ENCODE results near the gene TRIOBP. TPM values are rescaled to one million over a fixed set of nuclear protein-coding genes. Genes with fewer than 3 reads are reported as not detected.
A peak's percentile ranks its signal among the peaks of the same experiment; 100 is the strongest.

Gene TRIOBP
- total and polyA plus RNA-seq, 2 donors (not counting 1 experiment from before 2014, with no cell fraction given) = 32.9 to 131 TPM

GRCh38 chr22:37686002-37686982 is 10.6 kb upstream of the TRIOBP start, which contains the start of gene NOL12:
TSS of gene NOL12 (plus strand) at chr22:37686343. CDS start at chr22:37686393, 50 bp downstream.
- Histone ChIP-seq H3K4me3 (replicated peaks in 1 of 4; ENCODE audit: control extremely low read depth in 1 of 4, insufficient read depth in 1 of 4, low read depth in 3 of 4, low read length in 4 of 4) (peak within 1 kb of the TSS; percentile 69 to 94 (median 82)), H3K4me1 (ENCODE audit: control insufficient read depth, extremely low read depth, insufficient read depth, low read length) (peaks cover 3% of the 10 kb centered on the region), H3K36me3 (ENCODE audit: control insufficient read depth, insufficient read depth, low read length) (peaks cover 16% of the 10 kb centered on the region), H3K9me3 (ENCODE audit: control insufficient read depth, insufficient read depth, low read depth, low read length) (no peaks in the 10 kb centered on the region), H3K27ac (ENCODE audit: insufficient read depth, low read length) (peak within 1 kb of the TSS; percentile 86), H3K4me2 (ENCODE audit: extremely low read depth, insufficient read depth, low read length) (peak within 1 kb of the TSS; percentile 97), H3K27me3 (ENCODE audit: control insufficient read depth, insufficient read depth, low read length) (no peaks in the 10 kb centered on the region), H3K79me2 (ENCODE audit: control insufficient read depth, insufficient read depth, low read length) (peaks cover 14% of the 10 kb centered on the region), H4K20me1 (ENCODE audit: control insufficient read depth, extremely low read depth, insufficient read depth, low read length) (no peaks in the 10 kb centered on the region), H3K9ac (ENCODE audit: insufficient read depth, low read length) (peak within 1 kb of the TSS; percentile 90), H2AFZ (ENCODE audit: low read length) (peak within 1 kb of the TSS; percentile 89)
- peak; percentile 89 to 91 for DNase-seq (ENCODE audit: low read depth in 2 of 2)
- no peak for TF ChIP-seq CTCF (conservative IDR thresholded peaks at IDR 0.05 in 1 of 2, IDR thresholded peaks at IDR 0.05 in 1 of 2; ENCODE audit: low read depth in 1 of 2, low read length in 2 of 2)
- TF ChIP-seq EZH2 (IDR thresholded peaks at IDR 0.05; ENCODE audit: low read length, missing control alignments) = no peak

- Histone ChIP-seq H3K27me3 (ENCODE audit: control insufficient read depth, insufficient read depth, low read length) (no peaks in the 10 kb centered on the region), H3K4me2 (ENCODE audit: extremely low read depth, insufficient read depth, low read length) (no peak overlapping the region), H3K27ac (ENCODE audit: insufficient read depth, low read length) (no peak overlapping the region), H3K9me3 (ENCODE audit: control insufficient read depth, insufficient read depth, low read depth, low read length) (no peaks in the 10 kb centered on the region), H3K36me3 (ENCODE audit: control insufficient read depth, insufficient read depth, low read length) (peaks cover 27% of the 10 kb centered on the region), H2AFZ (ENCODE audit: low read length) (no peak overlapping the region), H4K20me1 (ENCODE audit: control insufficient read depth, extremely low read depth, insufficient read depth, low read length) (no peaks in the 10 kb centered on the region), H3K4me3 (replicated peaks in 1 of 4; ENCODE audit: control extremely low read depth in 1 of 4, insufficient read depth in 1 of 4, low read depth in 3 of 4, low read length in 4 of 4) (no peak overlapping the region), H3K9ac (ENCODE audit: insufficient read depth, low read length) (no peak overlapping the region), H3K4me1 (ENCODE audit: control insufficient read depth, extremely low read depth, insufficient read depth, low read length) (peaks cover 2% of the 10 kb centered on the region), H3K79me2 (ENCODE audit: control insufficient read depth, insufficient read depth, low read length) (peaks cover 14% of the 10 kb centered on the region)
- no peak for DNase-seq (ENCODE audit: low read depth in 2 of 2)
- TF ChIP-seq EZH2 (IDR thresholded peaks at IDR 0.05; ENCODE audit: low read length, missing control alignments) (no peak), CTCF (conservative IDR thresholded peaks at IDR 0.05 in 1 of 2, IDR thresholded peaks at IDR 0.05 in 1 of 2; ENCODE audit: low read depth in 1 of 2, low read length in 2 of 2) (no peak)
Observed at GRCh38 chr22:37690407-37690806, 6.4 kb upstream of the TRIOBP start.

GRCh38 chr22:37690901-37691504 is 5.8 kb upstream of the TRIOBP start:
- Histone ChIP-seq H3K4me3 (replicated peaks in 1 of 4; ENCODE audit: control extremely low read depth in 1 of 4, insufficient read depth in 1 of 4, low read depth in 3 of 4, low read length in 4 of 4) (no peak overlapping the region), H3K27me3 (ENCODE audit: control insufficient read depth, insufficient read depth, low read length) (no peaks in the 10 kb centered on the region), H3K79me2 (ENCODE audit: control insufficient read depth, insufficient read depth, low read length) (peaks cover 14% of the 10 kb centered on the region), H4K20me1 (ENCODE audit: control insufficient read depth, extremely low read depth, insufficient read depth, low read length) (no peaks in the 10 kb centered on the region), H2AFZ (ENCODE audit: low read length) (no peak overlapping the region), H3K9ac (ENCODE audit: insufficient read depth, low read length) (no peak overlapping the region), H3K4me1 (ENCODE audit: control insufficient read depth, extremely low read depth, insufficient read depth, low read length) (peaks cover 6% of the 10 kb centered on the region), H3K27ac (ENCODE audit: insufficient read depth, low read length) (no peak overlapping the region), H3K4me2 (ENCODE audit: extremely low read depth, insufficient read depth, low read length) (no peak overlapping the region), H3K36me3 (ENCODE audit: control insufficient read depth, insufficient read depth, low read length) (peaks cover 27% of the 10 kb centered on the region), H3K9me3 (ENCODE audit: control insufficient read depth, insufficient read depth, low read depth, low read length) (no peaks in the 10 kb centered on the region)
- peak in 1 of 2 donors; percentile 21 for DNase-seq (ENCODE audit: low read depth in 2 of 2)
- no peak for TF ChIP-seq EZH2 (IDR thresholded peaks at IDR 0.05; ENCODE audit: low read length, missing control alignments)
- TF ChIP-seq CTCF (conservative IDR thresholded peaks at IDR 0.05 in 1 of 2, IDR thresholded peaks at IDR 0.05 in 1 of 2; ENCODE audit: low read depth in 1 of 2, low read length in 2 of 2) = no peak
